H9 (cell line): ENCODE measurements around the gene GHR. TPM values are rescaled to one million over a fixed set of nuclear protein-coding genes. Genes with fewer than 3 reads are reported as not detected.

Experiments used
- DNase-seq: peaks from one replicate; pipeline ENCODE4 v3.0.0-alpha.2; 2017
- H2AFZ ChIP-seq: one replicate; pipeline ENCODE4 v1.6.1; 2013; ENCODE audit warnings: mild to moderate bottlenecking, low read length, control low read depth, moderate library complexity
- H2AK5ac ChIP-seq: 2 replicates; pipeline ENCODE4 v1.6.1; 2013; ENCODE audit warnings: low read length, control low read depth, mixed read lengths; ENCODE audit not compliant: insufficient read length
- H2BK120ac ChIP-seq: one replicate; pipeline ENCODE4 v1.6.1; 2013; ENCODE audit warnings: low read depth, mild to moderate bottlenecking, low read length, control low read depth, inconsistent platforms; ENCODE audit not compliant: poor library complexity, severe bottlenecking
- H2BK12ac ChIP-seq: 2 replicates; pipeline ENCODE4 v1.6.1; 2013; ENCODE audit warnings: low read length, control low read depth, mixed read lengths, low read depth; ENCODE audit not compliant: insufficient read length
- H2BK15ac ChIP-seq: 2 replicates; pipeline ENCODE4 v1.6.1; 2013; ENCODE audit warnings: low read depth, low read length, control low read depth
- H2BK20ac ChIP-seq: one replicate; pipeline ENCODE4 v1.6.1; 2013; ENCODE audit warnings: low read depth, mild to moderate bottlenecking, low read length, control low read depth, inconsistent platforms; ENCODE audit not compliant: poor library complexity, severe bottlenecking
- H2BK5ac ChIP-seq: 2 replicates; pipeline ENCODE4 v1.6.1; 2013; ENCODE audit warnings: low read length, control low read depth, mixed read lengths; ENCODE audit not compliant: insufficient read length
- H3K14ac ChIP-seq: 2 replicates; pipeline ENCODE4 v1.6.1; 2013; ENCODE audit warnings: low read length, control low read depth; ENCODE audit not compliant: insufficient read depth
- H3K18ac ChIP-seq: 2 replicates; pipeline ENCODE4 v1.6.1; 2013; ENCODE audit warnings: low read depth, mild to moderate bottlenecking, mixed read lengths, low read length, control low read depth; ENCODE audit not compliant: insufficient read length
- H3K23ac ChIP-seq: 2 replicates; pipeline ENCODE4 v1.6.1; 2013; ENCODE audit warnings: low read length, control low read depth, mixed read lengths, low read depth; ENCODE audit not compliant: insufficient read length
- H3K23me2 ChIP-seq: 2 replicates; pipeline ENCODE4 v1.6.1; 2013; ENCODE audit warnings: low read depth, mild to moderate bottlenecking, mixed read lengths, low read length, control low read depth; ENCODE audit not compliant: insufficient read length, poor library complexity, severe bottlenecking
- H3K27ac ChIP-seq: 2 replicates; pipeline ENCODE4 v1.5.1; 2013; ENCODE audit warnings: low read length, control low read depth, mixed read lengths, low read depth; ENCODE audit not compliant: insufficient read length
- H3K27me3 ChIP-seq: 2 replicates; pipeline ENCODE4 v1.6.1; 2013; ENCODE audit warnings: low read length, control low read depth, inconsistent platforms; ENCODE audit not compliant: insufficient read depth
- H3K4ac ChIP-seq: 2 replicates; pipeline ENCODE4 v1.6.1; 2013; ENCODE audit warnings: low read depth, mild to moderate bottlenecking, control low read depth, inconsistent platforms, low read length, moderate library complexity
- H3K4me1 ChIP-seq: 2 replicates; pipeline ENCODE4 v1.6.1; 2013; ENCODE audit warnings: low read length, control low read depth, inconsistent platforms; ENCODE audit not compliant: insufficient read depth
- H3K4me2 ChIP-seq: 2 replicates; pipeline ENCODE4 v1.6.1; 2013; ENCODE audit warnings: low read length, control low read depth, mixed read lengths; ENCODE audit not compliant: insufficient read length, insufficient read depth
- H3K56ac ChIP-seq: 2 replicates; pipeline ENCODE4 v1.6.1; 2013; ENCODE audit warnings: low read depth, mild to moderate bottlenecking, mixed read lengths, low read length, control low read depth; ENCODE audit not compliant: insufficient read length
- H3K79me1 ChIP-seq: 2 replicates; pipeline ENCODE4 v1.6.1; 2013; ENCODE audit warnings: low read depth, mild to moderate bottlenecking, moderate library complexity, low read length, control low read depth, inconsistent platforms; ENCODE audit not compliant: insufficient read depth, poor library complexity, severe bottlenecking
- H3K79me2 ChIP-seq: 2 replicates; pipeline ENCODE4 v1.6.1; 2013; ENCODE audit warnings: low read length, control low read depth, inconsistent platforms; ENCODE audit not compliant: insufficient read depth
- H3K9ac ChIP-seq: 2 replicates; pipeline ENCODE4 v1.6.1; 2013; ENCODE audit warnings: low read length, control low read depth, mixed read lengths; ENCODE audit not compliant: insufficient read length; ENCODE audit errors: extremely low read depth
- H3K9me3 ChIP-seq: one replicate; pipeline ENCODE4 v1.6.1; 2013; ENCODE audit warnings: low read depth, low read length, inconsistent platforms; ENCODE audit not compliant: control insufficient read depth
- H3T11ph ChIP-seq: one replicate; pipeline ENCODE4 v1.6.1; 2013; ENCODE audit warnings: mild to moderate bottlenecking, low read length, control low read depth, inconsistent platforms
- H4K20me1 ChIP-seq: one replicate; pipeline ENCODE4 v1.6.1; 2013; ENCODE audit not compliant: control insufficient read depth, insufficient read length, insufficient read depth
- H4K5ac ChIP-seq: 2 replicates; pipeline ENCODE4 v1.6.1; 2013; ENCODE audit warnings: low read depth, mild to moderate bottlenecking, mixed read lengths, low read length, control low read depth; ENCODE audit not compliant: insufficient read length
- H4K8ac ChIP-seq: replicated peaks from 2 replicates; pipeline ENCODE4 v1.6.1; 2013; ENCODE audit warnings: low read length, control low read depth, mixed read lengths, low read depth; ENCODE audit not compliant: insufficient read length
- H4K91ac ChIP-seq: 2 replicates; pipeline ENCODE4 v1.6.1; 2013; ENCODE audit warnings: low read depth, mild to moderate bottlenecking, moderate library complexity, mixed read lengths, low read length, control low read depth; ENCODE audit not compliant: insufficient read length
- H3K27ac Mint-ChIP-seq, 3 experiments: 2 replicates in 2 of 3; 3 replicates in 1 of 3; pipeline ENCODE4 v1.8.0; 2020 to 2021; ENCODE audit warnings: mixed read lengths in 3 of 3, mild to moderate bottlenecking in 1 of 3, moderate library complexity in 1 of 3
- H3K27me3 Mint-ChIP-seq: 2 replicates; pipeline ENCODE4 v1.8.0; 2021; ENCODE audit warnings: low read depth, mild to moderate bottlenecking, moderate library complexity, mixed read lengths
- H3K36me3 Mint-ChIP-seq, 3 experiments: 2 replicates in 2 of 3; 3 replicates in 1 of 3; pipeline ENCODE4 v1.8.0; 2020 to 2021; ENCODE audit warnings: low read depth in 3 of 3, mixed read lengths in 3 of 3; ENCODE audit not compliant: insufficient read depth in 1 of 3
- H3K4me1 Mint-ChIP-seq, 2 experiments: 2 replicates each; pipeline ENCODE4 v1.8.0; 2020; ENCODE audit warnings: mixed read lengths in 2 of 2
- H3K4me3 Mint-ChIP-seq, 2 experiments: 2 replicates in 1 of 2; 3 replicates in 1 of 2; pipeline ENCODE4 v1.8.0; 2020 to 2021; ENCODE audit warnings: mild to moderate bottlenecking in 2 of 2, mixed read lengths in 2 of 2, moderate library complexity in 1 of 2
- H3K9me3 Mint-ChIP-seq, 2 experiments: 2 replicates in 1 of 2; 3 replicates in 1 of 2; pipeline ENCODE4 v1.8.0; 2020; ENCODE audit warnings: mild to moderate bottlenecking in 2 of 2, mixed read lengths in 2 of 2, moderate library complexity in 1 of 2
- WGBS: extraction: QIAGEN DNeasy Blood & Tissue Kit; methylation state at CpG from one replicate; pipeline ENCODE4 v1.1.7; 2013; ENCODE audit warnings: missing lambda C conversion rate, low lambda C conversion rate, mixed read lengths; ENCODE audit not compliant: insufficient read length; ENCODE audit errors: extremely low coverage; 5-methylcytosine and 5-hydroxymethylcytosine counted together
- total RNA-seq: library from RNA; stranded (reverse); gene quantifications from 2 replicates; pipeline ENCODE4 v1.2.1, GENCODE V29; 2021
- TF ChIP-seq, protein P1 (sequence below): fragments of 200-600 bp; sonication (generic); conservative IDR thresholded peaks from 3 replicates; pipeline ENCODE4 v1.8.0; 2021; ENCODE audit warnings: antibody characterized with exemption, mild to moderate bottlenecking

GHR gene
- total RNA-seq, 1 experiment from 2014 or later, result 0.20 TPM

DNA sequence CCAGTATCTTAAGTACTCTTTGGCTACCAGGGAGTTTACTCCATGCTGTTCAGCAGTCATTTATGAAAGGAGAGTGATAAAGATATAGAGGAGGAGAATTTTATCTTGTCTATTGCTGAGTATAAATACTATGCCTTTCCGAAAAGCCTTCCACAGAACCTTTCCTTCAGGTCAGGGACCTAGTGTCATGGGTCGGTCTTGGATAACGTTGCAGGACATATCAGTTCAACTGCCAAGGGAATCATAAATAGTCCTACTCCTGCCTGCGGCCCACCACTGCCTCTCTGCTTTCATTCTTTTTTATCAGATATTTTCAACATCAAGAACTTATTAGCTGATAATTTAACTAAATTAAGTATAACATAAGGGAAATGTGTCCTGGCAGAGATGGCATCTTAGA is 211.3 kb downstream of the GHR start:
- no peak overlapping the region for H4K5ac ChIP-seq
- H3K4me1 Mint-ChIP-seq, result peaks cover 0 to 3% of the 10 kb centered on the region in 2 experiments; a peak in 2 of 4 replicates

More for the DNA sequence above, 211.3 kb downstream of the GHR start:
- no peak overlapping the region for H3K27ac ChIP-seq
- H3K23me2 ChIP-seq, result no peaks in the 10 kb centered on the region
- H2BK12ac ChIP-seq, result no peak overlapping the region
- H3K4me2 ChIP-seq, result no peak overlapping the region
- H4K91ac ChIP-seq, result no peak overlapping the region
- H2BK15ac ChIP-seq, result no peak overlapping the region
- Mint-ChIP-seq H3K27ac (no peak overlapping the region), H3K4me3 (no peak overlapping the region), H3K36me3 (no peaks in the 10 kb centered on the region), H3K9me3 (no peaks in the 10 kb centered on the region), H3K27me3 (no peaks in the 10 kb centered on the region)
- H3K23ac ChIP-seq, result no peak overlapping the region
- TF ChIP-seq, protein P1, sequence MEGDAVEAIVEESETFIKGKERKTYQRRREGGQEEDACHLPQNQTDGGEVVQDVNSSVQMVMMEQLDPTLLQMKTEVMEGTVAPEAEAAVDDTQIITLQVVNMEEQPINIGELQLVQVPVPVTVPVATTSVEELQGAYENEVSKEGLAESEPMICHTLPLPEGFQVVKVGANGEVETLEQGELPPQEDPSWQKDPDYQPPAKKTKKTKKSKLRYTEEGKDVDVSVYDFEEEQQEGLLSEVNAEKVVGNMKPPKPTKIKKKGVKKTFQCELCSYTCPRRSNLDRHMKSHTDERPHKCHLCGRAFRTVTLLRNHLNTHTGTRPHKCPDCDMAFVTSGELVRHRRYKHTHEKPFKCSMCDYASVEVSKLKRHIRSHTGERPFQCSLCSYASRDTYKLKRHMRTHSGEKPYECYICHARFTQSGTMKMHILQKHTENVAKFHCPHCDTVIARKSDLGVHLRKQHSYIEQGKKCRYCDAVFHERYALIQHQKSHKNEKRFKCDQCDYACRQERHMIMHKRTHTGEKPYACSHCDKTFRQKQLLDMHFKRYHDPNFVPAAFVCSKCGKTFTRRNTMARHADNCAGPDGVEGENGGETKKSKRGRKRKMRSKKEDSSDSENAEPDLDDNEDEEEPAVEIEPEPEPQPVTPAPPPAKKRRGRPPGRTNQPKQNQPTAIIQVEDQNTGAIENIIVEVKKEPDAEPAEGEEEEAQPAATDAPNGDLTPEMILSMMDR, result no peak
- no peak overlapping the region for H3K4ac ChIP-seq
- no peak overlapping the region for H3K56ac ChIP-seq
- H3K27me3 ChIP-seq, result no peaks in the 10 kb centered on the region
- H3K18ac ChIP-seq, result no peak overlapping the region
- H3K79me2 ChIP-seq, result no peaks in the 10 kb centered on the region
- H3K79me1 ChIP-seq, result no peaks in the 10 kb centered on the region
- no peak overlapping the region for H3T11ph ChIP-seq
- H3K9me3 ChIP-seq, result no peaks in the 10 kb centered on the region
- no peak for DNase-seq
- no peak overlapping the region for H2AFZ ChIP-seq
- no peak overlapping the region for H4K8ac ChIP-seq
- no peak overlapping the region for H2BK20ac ChIP-seq
- H3K4me1 ChIP-seq, result no peaks in the 10 kb centered on the region
- no peaks in the 10 kb centered on the region for H4K20me1 ChIP-seq
- H2BK120ac ChIP-seq, result no peak overlapping the region
- H2AK5ac ChIP-seq, result no peak overlapping the region
- H3K9ac ChIP-seq, result no peak overlapping the region
- H2BK5ac ChIP-seq, result no peak overlapping the region
- no peak overlapping the region for H3K14ac ChIP-seq
- no CpG with 5 or more reads among the region's 4 CpGs for WGBS
